Effector CD8-positive, alpha-beta T cell (primary cell): Measurements from ENCODE around the gene ZDHHC6.
"Not testable (repeated sequence)": the region's sequence is repeated elsewhere in the genome, so short reads cannot be mapped to it uniquely, and the experiment has no call there.

ENCODE experiments used
- DNase-seq: peaks from one replicate; lab custom pipeline; 2025; lab: John Stamatoyannopoulos, UW
- total RNA-seq, 4 experiments: gene quantifications; one replicate each; lab custom pipeline; 2026; lab: John Stamatoyannopoulos, UW

The ZDHHC6 gene, protein sequence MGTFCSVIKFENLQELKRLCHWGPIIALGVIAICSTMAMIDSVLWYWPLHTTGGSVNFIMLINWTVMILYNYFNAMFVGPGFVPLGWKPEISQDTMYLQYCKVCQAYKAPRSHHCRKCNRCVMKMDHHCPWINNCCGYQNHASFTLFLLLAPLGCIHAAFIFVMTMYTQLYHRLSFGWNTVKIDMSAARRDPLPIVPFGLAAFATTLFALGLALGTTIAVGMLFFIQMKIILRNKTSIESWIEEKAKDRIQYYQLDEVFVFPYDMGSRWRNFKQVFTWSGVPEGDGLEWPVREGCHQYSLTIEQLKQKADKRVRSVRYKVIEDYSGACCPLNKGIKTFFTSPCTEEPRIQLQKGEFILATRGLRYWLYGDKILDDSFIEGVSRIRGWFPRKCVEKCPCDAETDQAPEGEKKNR
- 72.7 to 88.4 (median 84.1) reads per million in 4 experiments for total RNA-seq

DNA sequence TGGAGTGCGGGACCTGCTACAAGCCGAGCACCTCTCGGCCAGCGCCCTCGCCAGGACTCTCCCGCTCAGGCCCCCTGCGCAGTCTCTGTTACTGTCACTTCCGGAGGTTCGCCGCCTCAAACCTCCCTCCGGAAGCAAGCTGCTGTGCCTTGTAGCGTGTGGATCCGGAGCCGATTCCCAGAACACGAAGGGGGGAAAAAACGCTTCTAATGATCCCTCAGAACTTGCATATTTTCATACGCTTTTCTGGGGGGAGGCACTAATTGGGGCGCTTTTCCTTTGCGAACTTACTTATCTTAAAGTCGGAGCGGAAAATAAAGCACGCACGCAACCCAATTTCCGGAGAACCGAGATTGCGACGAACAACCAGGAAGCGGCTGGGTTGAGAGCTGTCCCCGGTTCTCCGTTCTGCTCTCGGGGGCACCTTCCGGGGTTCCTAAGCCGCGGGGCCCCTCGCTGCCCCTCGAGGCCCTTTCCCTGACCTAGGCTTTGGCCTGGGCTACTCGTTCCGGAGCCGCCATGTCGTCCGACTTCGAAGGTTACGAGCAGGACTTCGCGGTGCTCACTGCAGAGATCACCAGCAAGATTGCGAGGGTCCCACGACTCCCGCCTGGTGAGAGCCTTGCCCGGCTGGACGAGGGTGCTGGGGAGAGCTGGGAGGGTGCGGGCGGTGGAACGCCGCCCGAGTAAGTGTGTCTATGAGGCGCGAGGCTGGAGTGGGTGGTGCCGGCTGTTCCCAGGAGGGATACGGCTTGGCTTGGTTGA is at the start of gene ZDHHC6, which contains the start of gene VTI1A:
TSS of gene ZDHHC6 (minus strand) at position 60 of the 765 bp plus-strand sequence. CDS start 1,478 bp downstream, outside the sequence.
TSS of gene VTI1A (plus strand) at position 361 of the 765 bp plus-strand sequence. CDS start at position 520, 159 bp downstream.
- peak; percentile 72 for DNase-seq

DNA sequence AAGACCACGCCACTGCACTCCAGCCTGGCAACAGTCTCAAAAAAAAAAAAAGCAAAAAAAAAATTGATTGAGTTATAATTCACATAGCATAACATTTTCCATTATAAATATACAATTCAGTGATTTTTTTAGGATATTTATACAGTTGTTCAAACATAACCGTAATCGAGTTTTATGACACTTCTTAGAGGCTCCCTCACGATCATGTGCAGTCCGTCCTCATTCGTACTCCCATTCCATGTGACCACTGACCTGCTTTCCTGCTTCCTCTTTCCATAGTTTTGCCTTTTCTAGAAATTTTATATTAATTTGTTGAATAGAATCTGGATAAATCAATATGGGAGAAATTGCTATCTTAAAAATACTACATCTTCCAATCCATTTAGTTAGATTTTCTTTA is 46.0 kb upstream of the ZDHHC6 start:
- no peak for DNase-seq

DNA sequence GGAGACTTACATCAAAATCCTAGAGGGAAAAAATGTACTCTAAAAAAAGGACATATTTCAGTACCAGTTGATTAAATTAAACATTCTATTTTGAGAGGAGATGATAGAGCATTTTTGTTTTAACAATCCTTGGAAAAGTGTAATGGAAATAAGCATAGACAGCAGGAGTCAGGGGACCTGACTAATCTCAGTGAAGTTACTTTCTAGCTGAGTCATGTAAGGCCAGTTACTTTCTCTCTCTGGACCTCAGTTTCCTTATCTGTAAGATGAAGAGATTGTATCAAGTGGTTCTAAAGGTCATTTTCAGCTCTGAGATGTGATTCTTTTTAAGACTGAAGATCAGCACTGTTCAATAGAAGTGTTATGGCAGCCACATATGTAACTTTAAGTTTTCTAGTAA is 44.4 kb upstream of the ZDHHC6 start:
- no peak for DNase-seq

DNA sequence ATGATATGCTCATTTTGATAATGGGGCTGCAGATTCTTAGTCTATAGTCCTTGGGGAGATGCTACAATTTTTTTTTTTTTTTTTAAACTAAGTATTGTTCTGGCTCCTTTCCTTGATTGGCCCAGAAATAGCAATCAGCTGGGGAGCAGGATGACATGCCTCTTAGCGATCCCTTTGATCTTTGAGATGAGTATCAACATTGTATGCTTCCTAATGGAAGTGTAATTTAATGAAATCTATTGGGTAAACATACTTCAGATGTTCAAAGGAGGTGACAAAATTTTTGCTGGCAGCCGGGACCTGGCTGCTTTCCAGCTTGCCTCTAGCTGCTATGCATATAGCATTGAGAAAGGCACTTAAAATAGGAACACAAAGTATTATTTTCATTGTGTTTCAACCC is 43.8 kb upstream of the ZDHHC6 start:
- no peak for DNase-seq

DNA sequence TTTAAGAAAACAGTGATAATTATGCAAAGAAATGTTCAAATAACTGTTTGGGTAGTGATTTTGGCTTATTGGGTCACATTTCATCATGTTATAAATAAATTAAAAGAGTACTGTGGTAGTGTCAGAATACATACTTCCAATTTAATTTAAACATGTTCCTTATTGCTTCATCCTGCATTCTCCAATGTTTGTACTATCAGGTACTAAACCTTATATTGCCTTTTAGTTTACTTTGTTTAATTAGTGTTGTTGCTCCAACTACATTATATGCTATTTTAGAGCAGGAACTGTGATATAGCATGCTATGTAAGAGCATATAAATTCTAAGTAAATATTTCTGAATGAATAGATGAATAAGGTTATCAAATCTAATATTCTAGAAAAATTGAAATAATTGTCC is 41.2 kb upstream of the ZDHHC6 start:
- DNase-seq = no peak

DNA sequence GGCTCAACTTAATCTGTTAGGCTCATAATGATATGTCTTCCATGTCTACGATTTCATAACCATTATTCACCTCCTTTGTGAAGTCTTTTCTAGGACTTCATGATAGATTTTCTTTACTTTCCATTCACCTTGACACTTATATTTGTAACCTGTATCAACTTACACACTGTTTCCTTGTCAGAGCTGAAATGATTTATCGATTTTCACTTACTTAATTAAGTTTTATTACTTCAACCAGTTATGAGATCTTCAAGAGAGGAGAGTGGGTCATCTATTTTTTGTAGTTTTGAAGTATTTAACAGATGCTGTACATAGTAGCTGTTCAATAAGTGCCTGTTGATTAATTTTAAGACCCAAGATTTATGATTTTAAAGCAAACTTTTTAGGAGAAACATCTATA is 37.7 kb upstream of the ZDHHC6 start:
- DNase-seq = no peak

DNA sequence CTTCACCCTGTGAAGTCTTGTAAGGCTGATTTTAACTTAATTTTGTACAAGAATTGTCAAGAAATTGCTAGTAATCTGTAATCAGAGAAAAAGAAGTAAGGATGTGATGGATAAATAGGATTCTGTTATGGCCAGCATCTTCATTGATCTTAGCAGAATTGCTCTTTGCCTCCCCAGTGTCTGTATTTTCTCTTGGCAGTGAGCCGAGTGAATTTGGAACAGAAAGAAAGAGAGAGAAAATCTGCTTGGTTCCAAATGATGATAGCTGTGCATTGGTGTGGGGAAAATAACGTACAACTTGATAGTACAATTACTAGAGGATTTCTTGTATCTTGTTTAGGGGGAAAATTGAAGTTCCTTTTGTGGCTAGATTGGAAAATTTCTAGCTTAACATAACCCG is 34.9 kb upstream of the ZDHHC6 start:
- no peak for DNase-seq

DNA sequence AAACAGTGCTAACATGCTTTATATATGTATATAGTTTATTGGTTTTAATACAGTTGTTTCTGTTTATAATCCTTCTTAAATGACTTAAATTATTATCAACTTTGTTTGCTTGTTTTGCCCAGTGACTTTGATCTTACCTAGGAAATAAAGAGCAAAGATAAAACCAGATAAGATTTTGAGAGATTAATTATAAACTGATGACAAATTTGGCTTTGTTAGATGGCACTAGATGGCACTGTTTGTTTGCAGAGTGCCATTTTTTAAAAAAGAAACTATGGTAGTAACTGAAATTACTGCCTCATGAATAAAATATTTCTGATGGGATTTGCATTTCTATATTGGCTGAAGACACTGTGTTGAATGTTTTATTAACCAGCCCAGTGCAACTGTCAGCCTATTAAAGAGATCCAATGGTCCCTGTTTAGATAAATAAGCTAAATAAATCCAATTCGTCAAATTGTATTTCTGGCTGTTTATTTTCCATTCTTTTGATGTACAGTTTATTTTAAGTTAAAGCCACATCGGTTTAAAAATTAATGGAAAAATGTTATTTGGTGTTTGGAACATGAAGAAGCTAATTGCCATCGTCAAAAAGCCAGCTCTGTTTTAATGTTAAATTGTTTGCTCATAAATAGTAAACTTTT is 29.0 kb upstream of the ZDHHC6 start:
- DNase-seq = no peak

DNA sequence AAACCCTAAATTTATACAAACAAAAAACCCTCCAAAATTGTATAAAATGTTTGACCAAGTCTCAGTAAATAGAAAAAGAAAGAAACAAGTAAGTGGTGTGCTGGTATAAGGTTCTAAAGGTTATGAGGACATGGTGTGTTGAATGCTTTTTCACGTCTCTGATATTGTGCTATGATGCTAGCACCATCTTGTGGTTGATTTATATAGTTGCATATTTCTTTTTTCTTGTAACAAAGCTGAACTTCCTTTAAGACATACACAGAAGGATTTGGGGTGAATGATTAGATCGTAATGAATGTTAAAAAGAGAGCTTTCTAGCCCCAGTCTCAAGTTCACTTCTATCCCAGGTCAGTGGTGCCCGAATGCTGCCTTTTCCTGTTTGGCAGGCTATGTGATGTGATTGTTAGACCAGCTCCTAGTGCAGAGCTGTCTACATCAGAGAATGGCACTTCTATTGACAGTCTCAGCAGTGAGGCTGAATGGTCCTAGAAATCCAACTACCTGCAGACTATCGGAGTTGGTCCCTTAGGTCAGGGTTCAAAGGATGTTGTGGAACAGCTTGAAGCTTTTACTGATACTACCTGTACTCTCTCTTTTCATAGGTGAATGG is 25.3 kb upstream of the ZDHHC6 start:
- no peak for DNase-seq

DNA sequence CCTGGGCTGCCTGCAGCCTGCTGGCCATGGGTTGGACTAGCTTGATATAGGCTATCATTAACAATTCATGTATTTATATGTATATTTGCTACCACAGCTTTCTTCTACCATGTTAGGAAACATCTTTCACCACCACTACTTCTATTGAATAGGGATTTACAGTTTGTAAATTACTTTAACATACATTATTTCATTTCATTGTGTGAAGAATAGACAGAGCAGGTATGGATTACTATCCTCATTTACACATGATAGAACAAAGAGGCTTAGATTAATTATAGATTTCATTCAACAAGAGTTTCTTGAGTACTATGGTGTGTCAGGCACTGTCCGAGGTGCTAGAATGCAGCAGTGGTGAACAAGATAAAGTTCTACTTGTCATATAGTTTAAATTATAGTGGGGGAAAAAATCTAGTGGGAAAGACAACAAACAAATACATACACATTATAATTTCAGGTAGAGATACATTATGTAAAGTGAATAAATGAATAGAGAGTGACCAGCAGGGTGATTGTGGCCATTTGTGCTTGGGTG is 20.9 kb upstream of the ZDHHC6 start:
- no peak for DNase-seq

DNA sequence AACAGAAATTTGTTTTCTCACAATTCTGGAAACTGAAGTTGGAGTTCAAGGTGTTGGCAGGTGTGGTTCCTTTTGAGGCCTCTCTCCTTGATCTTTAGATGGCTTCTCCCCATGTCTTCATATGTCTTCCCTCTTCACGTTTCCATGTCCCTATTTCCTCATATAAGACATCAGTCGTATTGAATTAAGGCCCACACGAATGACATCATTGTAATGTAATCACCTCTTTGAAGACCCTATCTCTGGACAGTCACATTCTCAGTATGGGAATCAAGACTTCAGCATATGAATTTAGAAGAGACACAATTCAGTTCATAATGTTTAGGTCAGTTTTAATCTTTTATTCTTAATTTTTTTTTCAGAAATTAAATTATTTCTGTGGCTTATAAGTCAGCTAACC is 20.1 kb upstream of the ZDHHC6 start:
- no peak for DNase-seq

DNA sequence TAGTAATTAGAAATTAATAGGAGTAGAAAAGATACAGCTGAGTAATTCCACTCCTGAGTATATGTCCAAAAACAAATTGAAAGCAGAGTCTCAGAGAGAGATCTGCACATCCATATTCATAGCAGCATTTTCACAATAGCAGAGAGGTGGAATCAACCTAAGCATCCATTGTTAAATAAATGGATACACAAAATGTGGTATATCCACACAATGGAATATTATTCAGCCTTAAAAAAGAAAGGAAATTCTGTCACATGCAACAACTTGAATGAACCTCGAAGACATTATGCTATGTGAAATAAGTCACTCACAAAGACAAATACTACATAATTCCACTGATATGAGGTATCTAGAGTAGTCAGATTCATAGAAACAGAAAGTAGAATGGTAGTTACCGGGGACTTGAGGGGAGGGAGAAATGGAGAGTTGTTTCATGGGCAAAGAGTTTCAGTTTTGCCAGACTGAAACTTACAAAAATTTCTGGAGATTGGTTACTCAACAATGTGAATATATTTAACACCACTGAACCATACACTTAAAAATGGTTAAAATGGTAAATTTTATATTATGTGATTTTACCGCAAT is 18.7 kb upstream of the ZDHHC6 start:
- DNase-seq = no peak

DNA sequence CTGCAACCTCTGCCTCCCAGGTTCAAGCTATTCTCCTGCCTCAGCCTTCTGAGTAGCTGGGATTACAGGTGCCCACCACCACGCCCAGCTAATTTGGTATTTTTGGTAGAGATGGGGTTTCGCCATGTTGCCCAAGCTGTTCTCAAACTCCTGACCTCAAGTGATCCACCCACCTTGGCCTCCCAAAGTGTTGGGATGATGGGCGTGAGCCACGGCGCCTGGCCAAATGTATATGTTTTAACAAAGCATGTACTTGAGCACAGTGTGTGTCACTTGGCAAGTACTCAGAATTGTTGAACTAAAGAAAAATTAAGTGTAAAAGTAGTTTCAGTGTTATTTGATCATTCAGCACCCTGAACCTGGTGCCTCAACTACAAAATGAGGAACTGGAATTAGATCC is 17.4 kb upstream of the ZDHHC6 start:
- not testable (repeated sequence) for DNase-seq

DNA sequence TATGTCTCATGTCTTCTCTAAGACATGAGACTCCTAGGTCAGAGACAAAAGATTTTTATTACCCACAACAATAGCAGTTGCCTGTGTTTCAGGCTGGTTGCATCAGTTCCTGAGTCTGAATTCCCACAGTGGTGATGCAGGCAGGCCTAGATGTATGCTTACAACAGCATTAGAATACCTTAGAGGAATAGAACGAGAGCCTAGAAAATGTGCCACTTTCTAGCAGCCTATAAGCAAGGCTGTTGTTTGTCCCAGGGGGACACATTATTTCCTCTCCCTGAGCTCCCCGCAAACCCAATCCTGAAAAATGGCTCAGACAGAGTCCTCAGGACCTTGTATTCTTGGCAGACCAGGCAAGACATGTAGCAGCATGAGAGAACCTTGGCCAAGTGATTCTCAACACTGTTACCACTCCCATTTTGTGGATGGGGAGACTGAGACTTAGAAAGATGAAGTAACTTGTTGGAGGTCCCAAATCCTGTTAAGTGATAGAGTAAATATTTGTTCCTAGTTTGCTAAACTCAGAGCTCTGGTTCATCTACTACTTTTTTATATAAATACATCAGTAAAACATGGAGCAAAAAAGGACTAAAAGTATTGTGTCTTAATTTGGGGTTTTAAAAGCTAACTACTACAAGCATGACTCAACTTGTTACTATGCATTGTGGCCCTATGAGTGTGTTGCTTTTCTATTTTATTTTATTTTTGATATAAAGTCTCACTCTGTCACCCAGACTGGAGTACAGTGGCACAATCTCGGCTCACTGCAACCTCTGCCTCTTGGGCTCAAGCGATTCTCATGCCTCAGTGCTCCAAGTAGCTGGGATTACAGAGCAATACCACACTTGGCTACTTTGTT is 14.5 kb upstream of the ZDHHC6 start:
- no peak for DNase-seq

DNA sequence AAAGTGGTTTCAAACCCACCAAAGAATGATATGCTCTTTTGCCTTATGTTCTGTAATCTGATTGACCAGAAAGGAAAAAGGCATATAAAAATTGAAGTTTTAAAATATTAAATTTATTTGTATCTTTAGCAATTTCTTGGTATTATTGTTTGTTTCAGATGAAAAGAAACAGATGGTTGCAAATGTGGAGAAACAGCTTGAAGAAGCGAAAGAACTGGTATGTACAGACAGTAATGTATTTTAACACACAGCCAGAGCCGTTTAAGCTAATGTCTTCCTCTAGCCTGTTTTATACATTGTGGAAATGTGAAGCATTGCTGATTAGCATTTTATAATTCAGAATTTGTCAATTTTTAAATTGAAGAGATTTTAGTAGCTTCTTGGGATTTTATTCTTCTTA is 13.7 kb upstream of the ZDHHC6 start:
- DNase-seq = no peak

DNA sequence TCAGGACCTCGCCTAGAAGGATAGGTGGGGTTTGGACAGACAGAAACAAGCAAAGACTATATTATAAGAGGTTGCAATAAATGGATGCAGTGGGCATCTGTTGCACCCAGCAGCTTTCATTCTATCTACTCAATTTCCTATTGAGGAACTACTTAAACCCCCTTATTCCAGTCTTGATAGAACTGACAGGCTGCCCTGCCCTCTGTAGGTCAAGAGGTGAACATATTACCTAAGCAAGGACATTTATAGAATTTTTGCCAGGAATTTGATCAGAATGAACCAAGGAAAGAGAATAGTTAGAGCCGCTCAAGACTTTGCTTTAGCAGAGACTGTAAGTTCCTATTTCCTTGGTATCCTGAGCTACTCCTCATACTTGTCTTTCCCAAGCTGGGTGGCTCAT is 9.8 kb upstream of the ZDHHC6 start:
- no peak for DNase-seq

DNA sequence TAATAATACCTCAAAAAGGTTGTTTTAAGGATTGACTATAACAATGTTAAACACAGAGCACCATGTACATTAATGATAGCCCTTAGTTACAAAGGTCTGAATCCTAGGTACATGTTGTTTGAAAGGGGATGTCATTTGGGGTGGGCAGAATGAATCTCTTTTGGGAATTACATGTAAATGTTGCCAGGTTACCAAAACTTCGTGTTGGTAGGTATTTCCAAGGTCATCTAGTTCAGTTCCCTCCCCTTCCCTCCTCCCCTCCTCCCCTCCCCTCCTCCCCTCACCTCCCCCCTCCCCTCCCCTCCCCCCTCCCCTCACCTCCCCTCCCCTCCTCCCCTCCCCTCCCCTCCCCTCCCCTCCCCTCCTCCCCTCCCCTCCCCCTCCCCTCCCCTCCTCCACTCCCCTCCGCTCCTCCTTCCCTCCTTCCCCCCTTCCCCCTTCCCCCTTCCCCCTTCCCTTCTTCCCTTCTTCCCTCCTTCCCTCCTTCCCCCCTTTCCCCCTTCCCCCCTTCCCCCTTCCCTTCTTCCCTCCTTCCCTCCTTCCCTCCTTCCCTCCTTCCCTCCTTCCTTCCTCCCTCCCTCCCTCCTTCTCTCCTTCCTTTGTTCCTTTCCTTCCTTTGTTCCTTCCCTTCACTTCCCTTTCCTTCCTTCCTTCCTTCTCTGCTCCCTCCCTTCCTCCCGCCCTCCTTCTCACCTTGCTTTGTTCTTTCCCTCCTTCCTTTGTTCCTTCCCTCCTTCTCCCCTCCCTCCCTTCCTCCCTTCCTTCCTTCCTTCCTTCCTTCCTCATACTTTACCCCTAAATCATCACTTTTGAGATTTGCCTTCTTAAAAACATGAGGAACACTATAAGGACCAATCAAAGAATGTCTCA is 8.4 kb upstream of the ZDHHC6 start:
- no peak for DNase-seq

DNA sequence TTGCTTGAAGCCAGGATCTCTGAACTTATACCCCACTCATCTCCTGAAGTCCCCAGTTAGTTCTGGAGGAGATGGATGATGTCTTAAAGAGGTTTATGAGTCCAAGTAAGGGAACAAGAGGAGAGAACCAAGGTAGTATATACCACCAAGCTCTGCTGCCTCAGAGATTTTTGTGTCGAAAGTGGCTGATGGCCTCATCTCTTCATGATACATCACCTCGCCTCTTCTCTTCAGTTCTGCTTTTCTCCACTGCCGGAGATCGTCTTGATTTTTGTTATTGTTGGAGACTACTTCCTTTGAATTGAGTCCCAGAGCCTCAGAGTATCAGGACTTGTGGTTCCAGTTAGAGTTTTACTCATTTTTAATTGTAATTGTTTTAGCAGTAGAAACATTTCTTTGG is 2.2 kb upstream of the ZDHHC6 start:
- no peak for DNase-seq

DNA sequence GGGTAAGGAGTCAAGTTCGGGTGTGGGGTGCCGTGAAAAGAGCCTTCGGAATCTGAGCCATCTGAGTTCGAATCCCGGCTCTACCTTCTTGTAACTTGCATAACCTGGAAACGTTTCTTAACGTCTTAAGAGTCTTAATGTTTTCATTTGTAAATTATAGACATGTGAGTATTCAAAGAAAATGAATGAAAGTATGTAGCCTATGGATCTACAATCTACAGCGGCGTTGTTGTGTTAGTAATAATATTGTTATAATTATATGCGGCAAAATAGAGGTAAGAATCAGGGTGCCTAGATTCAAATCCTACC is 860 bp upstream of the ZDHHC6 start:
- DNase-seq = no peak
